Prostate gland (tissue), 2 donors: Measurements from ENCODE around the gene ITGBL1. TPM values are rescaled to one million over a fixed set of nuclear protein-coding genes. Genes with fewer than 3 reads are reported as not detected.

ENCODE experiments used
- DNase-seq: peaks from one replicate; pipeline ENCODE4 v3.0.0-alpha.2; 2019; ENCODE audit warnings: low spot score
- H3K27ac ChIP-seq, 2 donors: fragments of 200-600 bp; sonication (generic); 2 replicates each; pipeline ENCODE4 v1.5.1; 2017 to 2019
- H3K27me3 ChIP-seq: fragments of 200-600 bp; sonication (generic); replicated peaks from 2 replicates; pipeline ENCODE4 v1.5.1; 2019; ENCODE audit not compliant: insufficient read depth
- H3K36me3 ChIP-seq, 2 donors: fragments of 200-600 bp; sonication (generic); 1 replicate in 1 of 2; 2 replicates in 1 of 2; pipeline versions ENCODE4 v1.5.1 to v1.8.1; 2017 to 2019
- H3K4me1 ChIP-seq: fragments of 200-600 bp; sonication (generic); replicated peaks from 2 replicates; pipeline ENCODE4 v1.5.1; 2019
- H3K4me3 ChIP-seq, 2 donors: fragments of 200-600 bp; sonication (generic); 2 replicates each; pipeline ENCODE4 v1.5.1; 2017 to 2019
- H3K9me3 ChIP-seq: fragments of 200-600 bp; sonication (generic); 2 replicates; pipeline ENCODE4 v1.5.1; 2017
- CTCF ChIP-seq, 4 experiments: fragments of 200-600 bp in 2 of 4; fragments of 450-650 bp in 2 of 4; sonication (generic) in 2 of 4; IDR thresholded peaks; 1 replicate in 3 of 4; 2 replicates in 1 of 4; pipeline ENCODE4 v1.5.1; 2016 to 2019; ENCODE audit warnings: antibody characterized with exemption in 4 of 4, mild to moderate bottlenecking in 2 of 4, moderate library complexity in 2 of 4
- POLR2A ChIP-seq: fragments of 450-650 bp; IDR thresholded peaks from one replicate; pipeline ENCODE4 v1.6.1; 2016; ENCODE audit warnings: antibody characterized with exemption, mild to moderate bottlenecking
- POLR2AphosphoS5 ChIP-seq: sonication (generic); formaldehyde crosslinking; IDR thresholded peaks from one replicate; pipeline ENCODE4 v1.6.1; 2017; ENCODE audit warnings: antibody characterized with exemption
- WGBS: methylation state at CpG from one replicate; pipeline ENCODE4 v1.1.5; 2018; 5-methylcytosine and 5-hydroxymethylcytosine counted together
- intact Hi-C: fragments of 100-400 bp; cut with DNase I; formaldehyde crosslinking; loops from one replicate; pipeline ENCODE4 v1.14.2; 2022
- total RNA-seq, 2 donors: library from RNA; depleted of rRNA; stranded (reverse); fragments of >200 nt; gene quantifications; one replicate each; pipeline ENCODE4 v1.1.0, GENCODE V29; 2016

The ITGBL1 gene
- total RNA-seq, 2 donors from 2014 or later: 0.09 to 9.0 TPM

GRCh38 chr13:101627556-101627943 is 175.1 kb downstream of the ITGBL1 start:
- H3K27me3 ChIP-seq: no peaks in the 10 kb centered on the region
- 24% methylated on average over 5 of the region's 5 CpGs for WGBS
- no peak overlapping the region for H3K4me3 ChIP-seq
- H3K27ac ChIP-seq: no peak overlapping the region
- H3K36me3 ChIP-seq: no peaks in the 10 kb centered on the region
- intact Hi-C loops: no loop called here
- TF ChIP-seq POLR2A (no peak), CTCF (IDR thresholded peaks at IDR 0.05) (no peak), POLR2AphosphoS5 (no peak)
- DNase-seq: no peak
- no peaks in the 10 kb centered on the region for H3K4me1 ChIP-seq
- H3K9me3 ChIP-seq: no peaks in the 10 kb centered on the region

GRCh38 chr13:101628900-101629299 is 176.4 kb downstream of the ITGBL1 start:
- H3K9me3 ChIP-seq: no peaks in the 10 kb centered on the region
- H3K4me1 ChIP-seq: no peaks in the 10 kb centered on the region
- no peaks in the 10 kb centered on the region for H3K36me3 ChIP-seq
- DNase-seq: no peak
- no peak for TF ChIP-seq CTCF (IDR thresholded peaks at IDR 0.05)
- no peak for TF ChIP-seq POLR2AphosphoS5
- TF ChIP-seq POLR2A: no peak
- H3K4me3 ChIP-seq: no peak overlapping the region
- no peaks in the 10 kb centered on the region for H3K27me3 ChIP-seq
- intact Hi-C loops: no loop called here
- 84% methylated on average over 1 of the region's 1 CpG for WGBS
- no peak overlapping the region for H3K27ac ChIP-seq

- TF ChIP-seq CTCF (IDR thresholded peaks at IDR 0.05) (no peak), POLR2AphosphoS5 (no peak), POLR2A (no peak)
- H3K27me3 ChIP-seq: no peaks in the 10 kb centered on the region
- H3K36me3 ChIP-seq: no peaks in the 10 kb centered on the region
- no peaks in the 10 kb centered on the region for H3K4me1 ChIP-seq
- no peak for DNase-seq
- no peak overlapping the region for H3K4me3 ChIP-seq
- no peak overlapping the region for H3K27ac ChIP-seq
- no peaks in the 10 kb centered on the region for H3K9me3 ChIP-seq
- intact Hi-C loops: no loop called here
These were observed 178.9 kb downstream of the ITGBL1 start for GRCh38 chr13:101631395-101631794.

GRCh38 chr13:101634142-101634541 is 181.7 kb downstream of the ITGBL1 start:
- no peak for DNase-seq
- H3K27me3 ChIP-seq: no peaks in the 10 kb centered on the region
- WGBS: 71% methylated on average over 2 of the region's 2 CpGs
- H3K4me3 ChIP-seq: no peak overlapping the region
- H3K36me3 ChIP-seq: no peaks in the 10 kb centered on the region
- intact Hi-C loops: no loop called here
- no peaks in the 10 kb centered on the region for H3K9me3 ChIP-seq
- H3K4me1 ChIP-seq: no peaks in the 10 kb centered on the region
- no peak overlapping the region for H3K27ac ChIP-seq
- TF ChIP-seq POLR2A (no peak), POLR2AphosphoS5 (no peak), CTCF (IDR thresholded peaks at IDR 0.05) (no peak)

GRCh38 chr13:101639711-101640110 is 187.2 kb downstream of the ITGBL1 start:
- TF ChIP-seq POLR2AphosphoS5: no peak
- TF ChIP-seq CTCF (IDR thresholded peaks at IDR 0.05): no peak
- TF ChIP-seq POLR2A: no peak
- DNase-seq: no peak
- 73% methylated on average over 1 of the region's 1 CpG for WGBS
- H3K27me3 ChIP-seq: no peaks in the 10 kb centered on the region
- H3K4me3 ChIP-seq: no peak overlapping the region
- intact Hi-C loops: no loop called here
- no peak overlapping the region for H3K27ac ChIP-seq
- no peaks in the 10 kb centered on the region for H3K9me3 ChIP-seq
- H3K36me3 ChIP-seq: no peaks in the 10 kb centered on the region
- H3K4me1 ChIP-seq: no peaks in the 10 kb centered on the region
